BJ (cell line): ENCODE data around the gene OR2V2. TPM values are rescaled to one million over a fixed set of nuclear protein-coding genes. Genes with fewer than 3 reads are reported as not detected.

ENCODE experiments used
- CTCF ChIA-PET: fragments of 350-600 bp; formaldehyde crosslinking; extraction: SDS; loops from one replicate; lab custom pipeline; 2021; ENCODE audit warnings: antibody characterized with exemption, inconsistent platforms; lab: Yijun Ruan, JAX
- POLR2A ChIA-PET: fragments of 300-600 bp; sonication (Branson Sonifier 250); formaldehyde crosslinking; extraction: SDS; loops from one replicate; lab custom pipeline; 2021; ENCODE audit warnings: antibody characterized with exemption; lab: Charles Lee
- DNase-seq: peaks from one replicate; pipeline ENCODE4 v3.0.0-alpha.2; 2011; ENCODE audit warnings: low read depth
- H3K27me3 ChIP-seq: 2 replicates; pipeline ENCODE4 v1.6.0; 2011; ENCODE audit warnings: low read length; ENCODE audit not compliant: control insufficient read depth, insufficient read depth
- H3K36me3 ChIP-seq: 2 replicates; pipeline ENCODE4 v1.5.1; 2011; ENCODE audit warnings: low read length; ENCODE audit not compliant: control insufficient read depth, insufficient read depth
- H3K4me3 ChIP-seq: 2 replicates; pipeline ENCODE4 v1.5.1; 2011; ENCODE audit warnings: low read depth, mild to moderate bottlenecking, control low read depth, low read length
- CTCF ChIP-seq: IDR thresholded peaks from 2 replicates; pipeline ENCODE4 v1.5.1; 2011; ENCODE audit warnings: low read depth, mild to moderate bottlenecking, control low read depth, inconsistent platforms, low read length, moderate library complexity; ENCODE audit not compliant: insufficient read depth
- polyA plus RNA-seq: library from polyadenylated mRNA; depleted of rRNA; stranded (reverse); fragments of >200 nt; gene quantifications from 2 replicates; pipeline ENCODE4 v1.2.3, GENCODE V29; 2011

OR2V2 gene
- polyA plus RNA-seq, 1 experiment, result not detected

GRCh38 chr5:181118369-181118768 lies 29.0 kb upstream of the OR2V2 start:
- Histone ChIP-seq H3K4me3 (no peak overlapping the region), H3K36me3 (no peaks in the 10 kb centered on the region), H3K27me3 (no peaks in the 10 kb centered on the region; the same call in 1 of the 2 replicates)
- no peak for DNase-seq
- TF ChIP-seq CTCF, result no peak
- POLR2A ChIA-PET, result no interaction called here
- CTCF ChIA-PET, result interaction anchor here (0.7 kb wide), 1 partner anchor 49 kb away, joined by 3 read pairs; no protein-coding TSS in a partner anchor

- no peak for TF ChIP-seq CTCF
- no peak for DNase-seq
- CTCF ChIA-PET, result interaction anchor here (0.7 kb wide), 1 partner anchor 50 kb away, joined by 3 read pairs; no protein-coding TSS in a partner anchor
- no peaks in the 10 kb centered on the region; the same call in 1 of the 2 replicates for H3K27me3 ChIP-seq
- no peak overlapping the region for H3K4me3 ChIP-seq
- no peaks in the 10 kb centered on the region for H3K36me3 ChIP-seq
- POLR2A ChIA-PET, result no interaction called here
These were observed 28.3 kb upstream of the OR2V2 start for GRCh38 chr5:181119105-181119504.

- ChIA-PET POLR2A (no interaction called here), CTCF (no interaction called here)
- TF ChIP-seq CTCF, result no peak
- H3K36me3 ChIP-seq, result no peaks in the 10 kb centered on the region
- no peak for DNase-seq
- H3K4me3 ChIP-seq, result no peak overlapping the region
- H3K27me3 ChIP-seq, result no peaks in the 10 kb centered on the region; the same call in 1 of the 2 replicates
These were observed 27.1 kb upstream of the OR2V2 start for GRCh38 chr5:181120306-181120705.

- no peak for TF ChIP-seq CTCF
- H3K36me3 ChIP-seq, result no peaks in the 10 kb centered on the region
- ChIA-PET POLR2A (no interaction called here), CTCF (no interaction called here)
- no peak for DNase-seq
- H3K27me3 ChIP-seq, result no peaks in the 10 kb centered on the region
- no peak overlapping the region for H3K4me3 ChIP-seq
These were observed 26.6 kb upstream of the OR2V2 start for GRCh38 chr5:181120761-181121160.

- Histone ChIP-seq H3K27me3 (no peaks in the 10 kb centered on the region), H3K4me3 (no peak overlapping the region), H3K36me3 (no peaks in the 10 kb centered on the region)
- TF ChIP-seq CTCF, result no peak
- POLR2A ChIA-PET, result no interaction called here
- DNase-seq, result no peak
- CTCF ChIA-PET, result no interaction called here
These were observed 25.5 kb upstream of the OR2V2 start for GRCh38 chr5:181121675-181122561.
